Measurements from ENCODE around the gene NEXN. TPM values are rescaled to one million over a fixed set of nuclear protein-coding genes. Genes with fewer than 3 reads are reported as not detected.

The NEXN gene
- total and polyA plus RNA-seq, 4 donors, result 7.6 to 20.9 (median 12.5) TPM

- ATAC-seq (ENCODE audit: insufficient read depth, low FRiP score), result no peak
Measured at GRCh38 chr1:77858725-77859124, 29.7 kb upstream of the NEXN start.

GRCh38 chr1:77859248-77859647, 29.2 kb upstream of the NEXN start:
- H3K4me1 ChIP-seq (ENCODE audit: control insufficient read depth in 5 of 5, insufficient read depth in 5 of 5, low read length in 5 of 5), result peaks cover 0 to 5% (median 0%) of the 10 kb centered on the region in 5 donors
- peak overlapping the region in 1 of 2 donors; percentile 32 for H3K9ac ChIP-seq (ENCODE audit: insufficient read depth in 1 of 2, low read length in 2 of 2)
- H3K27me3 ChIP-seq (ENCODE audit: control insufficient read depth in 3 of 3, insufficient read depth in 3 of 3, low read length in 2 of 3), result no peaks in the 10 kb centered on the region
- H3K27ac ChIP-seq (ENCODE audit: low read depth in 1 of 2, low read length in 1 of 2), result no peak overlapping the region
- no peak overlapping the region for H3K4me3 ChIP-seq
- no peak for TF ChIP-seq CTCF (IDR thresholded peaks at IDR 0.05; ENCODE audit: control extremely low read depth, extremely low read depth)
- DNase-seq, result no peak
- peaks cover 0 to 6% (median 0%) of the 10 kb centered on the region in 4 donors for H3K9me3 ChIP-seq (ENCODE audit: control insufficient read depth in 4 of 4, insufficient read depth in 3 of 4, low read length in 3 of 4)
- no peak for ATAC-seq (ENCODE audit: insufficient read depth, low FRiP score)
- 74 to 89% methylated on average over 2 of the region's 2 CpGs for WGBS, 2 donors
- peaks cover 3 to 5% (median 4%) of the 10 kb centered on the region in 4 donors for H3K36me3 ChIP-seq (ENCODE audit: control insufficient read depth in 4 of 4, insufficient read depth in 4 of 4, low read length in 4 of 4)

More at GRCh38 chr1:77858725-77859124, 29.7 kb upstream of the NEXN start:
- Histone ChIP-seq H3K36me3 (ENCODE audit: control insufficient read depth in 4 of 4, insufficient read depth in 4 of 4, low read length in 4 of 4) (peaks cover 3 to 6% (median 4%) of the 10 kb centered on the region in 4 donors), H3K9ac (ENCODE audit: insufficient read depth in 1 of 2, low read length in 2 of 2) (no peak overlapping the region), H3K4me3 (no peak overlapping the region), H3K27ac (ENCODE audit: low read depth in 1 of 2, low read length in 1 of 2) (no peak overlapping the region), H3K27me3 (ENCODE audit: control insufficient read depth in 3 of 3, insufficient read depth in 3 of 3, low read length in 2 of 3) (no peaks in the 10 kb centered on the region), H3K4me1 (ENCODE audit: control insufficient read depth in 5 of 5, insufficient read depth in 5 of 5, low read length in 5 of 5) (peaks cover 0 to 5% (median 0%) of the 10 kb centered on the region in 5 donors), H3K9me3 (ENCODE audit: control insufficient read depth in 4 of 4, insufficient read depth in 3 of 4, low read length in 3 of 4) (peaks cover 0 to 6% (median 0%) of the 10 kb centered on the region in 4 donors)
- WGBS, 2 donors, result 93 to 97% methylated on average over 3 of the region's 3 CpGs
- no peak for DNase-seq
- no peak for TF ChIP-seq CTCF (IDR thresholded peaks at IDR 0.05; ENCODE audit: control extremely low read depth, extremely low read depth)

GRCh38 chr1:77866296-77866695, 22.1 kb upstream of the NEXN start:
- ATAC-seq (ENCODE audit: insufficient read depth, low FRiP score) (no peak), DNase-seq (no peak)
- TF ChIP-seq CTCF (IDR thresholded peaks at IDR 0.05; ENCODE audit: control extremely low read depth, extremely low read depth), result no peak
- H3K9ac ChIP-seq (ENCODE audit: insufficient read depth in 1 of 2, low read length in 2 of 2), result no peak overlapping the region
- no peaks in the 10 kb centered on the region for H3K9me3 ChIP-seq (ENCODE audit: control insufficient read depth in 4 of 4, insufficient read depth in 3 of 4, low read length in 3 of 4)
- H3K36me3 ChIP-seq (ENCODE audit: control insufficient read depth in 4 of 4, insufficient read depth in 4 of 4, low read length in 4 of 4), result peaks cover 2 to 8% (median 3%) of the 10 kb centered on the region in 4 donors
- H3K27me3 ChIP-seq (ENCODE audit: control insufficient read depth in 3 of 3, insufficient read depth in 3 of 3, low read length in 2 of 3), result no peaks in the 10 kb centered on the region
- no peak overlapping the region for H3K27ac ChIP-seq (ENCODE audit: low read depth in 1 of 2, low read length in 1 of 2)
- 89 to 95% methylated on average over 4 of the region's 4 CpGs for WGBS, 2 donors
- H3K4me1 ChIP-seq (ENCODE audit: control insufficient read depth in 5 of 5, insufficient read depth in 5 of 5, low read length in 5 of 5), result no peaks in the 10 kb centered on the region
- H3K4me3 ChIP-seq, result no peak overlapping the region

- Histone ChIP-seq H3K27ac (ENCODE audit: low read depth in 1 of 2, low read length in 1 of 2) (no peak overlapping the region), H3K36me3 (ENCODE audit: control insufficient read depth in 4 of 4, insufficient read depth in 4 of 4, low read length in 4 of 4) (peaks cover 0 to 1% (median 0%) of the 10 kb centered on the region in 4 donors), H3K9ac (ENCODE audit: insufficient read depth in 1 of 2, low read length in 2 of 2) (no peak overlapping the region), H3K4me1 (ENCODE audit: control insufficient read depth in 5 of 5, insufficient read depth in 5 of 5, low read length in 5 of 5) (peaks cover 0 to 6% (median 0%) of the 10 kb centered on the region in 5 donors), H3K9me3 (ENCODE audit: control insufficient read depth in 4 of 4, insufficient read depth in 3 of 4, low read length in 3 of 4) (no peaks in the 10 kb centered on the region), H3K27me3 (ENCODE audit: control insufficient read depth in 3 of 3, insufficient read depth in 3 of 3, low read length in 2 of 3) (no peaks in the 10 kb centered on the region), H3K4me3 (no peak overlapping the region)
- no peak for TF ChIP-seq CTCF (IDR thresholded peaks at IDR 0.05; ENCODE audit: control extremely low read depth, extremely low read depth)
- 91 to 100% methylated on average over 1 of the region's 1 CpG for WGBS, 2 donors
- DNase-seq, result no peak
- no peak for ATAC-seq (ENCODE audit: insufficient read depth, low FRiP score)
Measured at GRCh38 chr1:77872645-77873044, 15.8 kb upstream of the NEXN start.

Data from lung (tissue), 12 donors.